Measurements from ENCODE around the gene LMAN2.

- no peak for TF ChIP-seq CTCF (IDR thresholded peaks at IDR 0.05; ENCODE audit: low read length)
- TF ChIP-seq EZH2 (IDR thresholded peaks at IDR 0.05; ENCODE audit: borderline replicate concordance, low read length), result no peak
Measured at GRCh38 chr5:177372910-177373309, 21.4 kb upstream of the LMAN2 start.
